Measurements from ENCODE around the gene AGAP3.

The AGAP3 gene

GRCh38 chr7:151146761-151147160 lies 60.5 kb downstream of the AGAP3 start:
- no peak for DNase-seq

DNA sequence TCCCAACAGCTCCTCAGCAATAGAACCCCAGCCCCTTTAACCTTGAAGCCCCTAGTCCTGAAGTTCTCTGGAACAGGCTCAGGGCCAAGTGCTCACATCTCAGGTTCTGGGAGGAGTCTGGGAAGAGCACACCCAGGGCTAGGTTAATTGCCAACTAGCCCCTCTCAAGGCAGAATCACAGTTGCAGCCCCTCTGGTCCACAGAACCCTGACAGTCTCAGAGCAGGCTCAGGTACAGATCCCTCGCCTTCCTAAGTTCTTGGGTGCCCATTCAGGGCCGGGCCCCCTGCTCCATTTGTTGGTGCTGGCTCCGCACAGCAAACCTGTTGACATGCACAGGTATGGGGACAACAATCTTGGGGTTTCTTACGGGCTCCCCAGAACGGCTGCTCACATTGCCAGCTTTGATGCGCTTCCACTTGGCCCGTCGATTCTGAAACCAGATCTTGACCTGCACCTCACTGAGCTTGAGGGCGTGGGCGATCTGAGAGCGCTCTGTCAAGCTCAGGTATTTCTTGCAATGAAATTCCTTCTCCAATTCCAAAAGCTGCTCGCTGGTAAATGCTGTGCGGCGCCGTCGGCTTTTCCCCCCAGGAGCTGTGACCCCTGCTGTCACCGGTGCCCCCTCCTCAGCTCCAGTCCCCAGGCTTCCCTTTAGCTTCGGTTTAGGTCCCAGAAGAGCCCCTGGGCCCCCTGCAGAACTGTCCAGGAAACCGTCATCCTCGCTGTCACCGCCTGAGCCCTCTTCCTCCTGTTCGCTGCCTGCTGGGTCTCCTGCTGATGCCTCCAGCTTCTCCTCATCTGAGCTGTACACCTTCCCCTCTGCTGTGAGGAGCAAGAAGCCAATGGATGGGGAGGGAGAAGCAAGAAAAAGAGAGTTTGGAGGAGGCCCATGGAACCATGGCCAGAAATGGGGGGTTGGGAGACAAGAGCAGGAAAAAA lies 62.3 kb downstream of the AGAP3 start:
- DNase-seq: no peak
- no peak for TF ChIP-seq GATA1 (IDR thresholded peaks at IDR 0.05; ENCODE audit: low read depth, low read length)
- TF ChIP-seq POLR2A (IDR thresholded peaks at IDR 0.05; ENCODE audit: low read length): no peak

More at GRCh38 chr7:151146761-151147160, 60.5 kb downstream of the AGAP3 start:
- TF ChIP-seq GATA1 (IDR thresholded peaks at IDR 0.05; ENCODE audit: low read depth, low read length): no peak

GRCh38 chr7:151150388-151150787 lies 64.1 kb downstream of the AGAP3 start:
- DNase-seq: no peak
- no peak for TF ChIP-seq POLR2A (IDR thresholded peaks at IDR 0.05; ENCODE audit: low read length)
- no peak for TF ChIP-seq GATA1 (IDR thresholded peaks at IDR 0.05; ENCODE audit: low read depth, low read length)

DNA sequence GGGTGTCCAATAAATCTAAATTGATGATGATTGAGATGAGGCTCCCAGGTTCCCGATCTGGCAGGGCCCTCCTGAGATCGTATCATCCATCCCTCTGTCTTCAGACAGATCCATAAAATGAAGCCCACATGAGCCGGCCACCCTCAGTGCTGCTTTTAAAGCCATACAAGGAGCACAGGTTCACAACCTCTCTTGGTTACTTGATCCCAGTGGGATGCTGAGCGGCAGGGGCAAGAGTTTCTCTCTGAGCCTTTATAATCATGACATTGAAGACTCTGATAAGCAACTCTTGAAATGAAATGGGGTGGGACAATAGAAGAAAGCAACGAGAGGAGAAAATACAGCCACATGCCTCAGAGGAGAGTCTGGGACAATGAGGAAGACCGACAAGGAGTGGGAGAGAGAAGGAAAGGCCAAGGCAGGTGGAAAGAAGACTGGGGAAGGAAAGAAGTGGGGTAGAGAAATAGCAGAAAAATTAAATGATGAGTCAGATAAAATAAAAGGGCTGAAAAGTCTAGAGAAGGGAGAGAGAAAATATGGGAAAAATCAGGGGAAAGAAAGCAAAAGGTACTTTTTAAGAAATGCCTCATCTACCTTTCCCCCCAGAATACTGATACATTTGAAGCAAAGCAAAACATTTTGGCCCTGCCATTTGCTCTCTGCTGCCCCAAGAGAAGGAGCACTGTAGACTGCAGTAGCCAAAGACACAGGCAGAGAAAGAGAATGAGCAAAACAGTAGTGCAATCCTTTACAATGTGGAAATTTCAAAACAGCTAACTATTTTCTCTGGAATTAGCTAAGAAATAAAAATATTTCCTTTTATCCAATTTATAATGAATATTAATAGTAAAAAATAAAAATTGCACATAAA lies 66.6 kb downstream of the AGAP3 start:
- DNase-seq: no peak
- no peak for TF ChIP-seq GATA1 (IDR thresholded peaks at IDR 0.05; ENCODE audit: low read depth, low read length)
- TF ChIP-seq POLR2A (IDR thresholded peaks at IDR 0.05; ENCODE audit: low read length): no peak

- DNase-seq: no peak
Measured at GRCh38 chr7:151157645-151158329, 71.5 kb downstream of the AGAP3 start.

DNA sequence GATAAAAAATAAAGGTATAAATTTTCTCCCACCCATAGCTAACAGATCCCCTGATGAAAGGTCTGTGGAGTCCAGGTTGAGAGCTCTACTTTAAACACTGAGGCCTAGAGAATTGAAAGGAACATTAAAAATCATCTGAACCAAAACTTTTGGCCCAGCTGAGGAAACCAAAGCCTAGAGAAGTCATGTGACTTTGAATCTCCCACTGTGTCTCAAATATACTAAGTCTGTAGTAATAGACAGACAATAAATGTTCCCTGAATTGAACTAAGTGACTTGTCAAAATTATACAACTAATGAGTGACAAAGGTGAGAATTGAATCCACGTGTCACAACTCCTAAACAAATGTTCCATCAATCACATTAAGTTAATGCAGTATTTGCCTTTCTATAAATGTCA lies 75.5 kb downstream of the AGAP3 start:
- no peak for DNase-seq
- TF ChIP-seq GATA1 (IDR thresholded peaks at IDR 0.05; ENCODE audit: low read depth, low read length) (no peak), POLR2A (IDR thresholded peaks at IDR 0.05; ENCODE audit: low read length) (no peak)

More at GRCh38 chr7:151157645-151158329, 71.5 kb downstream of the AGAP3 start:
- TF ChIP-seq GATA1 (IDR thresholded peaks at IDR 0.05; ENCODE audit: low read depth, low read length) (no peak), POLR2A (IDR thresholded peaks at IDR 0.05; ENCODE audit: low read length) (no peak)

- DNase-seq: no peak
- TF ChIP-seq GATA1 (IDR thresholded peaks at IDR 0.05; ENCODE audit: low read depth, low read length) (no peak), POLR2A (IDR thresholded peaks at IDR 0.05; ENCODE audit: low read length) (no peak)
Measured at GRCh38 chr7:151166629-151167196, 80.4 kb downstream of the AGAP3 start.

DNA sequence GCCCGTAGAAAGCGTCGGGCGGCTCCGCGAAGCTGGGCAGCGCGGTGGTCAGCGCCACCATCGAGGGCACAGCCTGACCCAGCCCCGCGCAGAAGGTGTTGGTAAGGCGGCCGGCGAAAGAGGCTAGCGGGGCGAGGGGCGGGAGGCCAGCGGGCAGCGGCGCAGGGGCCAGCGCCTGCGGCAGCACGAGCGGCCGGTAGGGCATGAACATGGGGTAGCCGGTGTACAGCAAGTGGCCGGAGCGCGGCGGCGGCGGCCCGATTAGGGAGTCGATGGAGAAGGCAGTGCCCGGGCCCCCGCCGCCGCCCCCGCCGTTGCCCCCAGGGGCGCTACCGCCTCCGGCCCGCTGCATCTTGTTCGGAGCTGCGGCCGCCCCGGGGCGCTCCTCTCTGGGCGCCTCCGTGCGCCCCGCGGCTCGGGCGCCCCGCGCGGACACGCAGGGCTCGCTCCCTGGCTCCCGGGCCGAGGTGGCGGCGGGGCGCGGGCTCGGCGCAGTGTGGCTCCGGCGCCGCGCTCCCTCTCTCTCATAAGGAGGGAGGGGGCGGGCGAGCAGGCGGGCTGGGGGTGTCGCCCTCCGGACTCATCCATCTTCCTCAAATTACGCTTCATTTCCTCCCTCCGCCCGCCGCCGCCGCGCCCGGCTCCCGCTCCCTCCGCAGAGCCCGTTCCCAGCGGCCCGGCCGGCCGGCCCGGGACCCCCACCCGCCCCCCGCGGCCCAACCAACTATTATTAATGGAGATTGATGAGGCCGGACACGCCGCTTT lies 81.1 kb downstream of the AGAP3 start, which contains the start of gene GBX1:
GBX1 (minus strand) TSS at position 498 of the 765 bp plus-strand sequence; CDS start at position 352, 146 bp downstream.
- no peak for DNase-seq
- TF ChIP-seq POLR2A (IDR thresholded peaks at IDR 0.05; ENCODE audit: low read length): no peak
- TF ChIP-seq GATA1 (IDR thresholded peaks at IDR 0.05; ENCODE audit: low read depth, low read length): no peak

GRCh38 chr7:151168003-151168786 lies 81.9 kb downstream of the AGAP3 start:
- no peak for TF ChIP-seq GATA1 (IDR thresholded peaks at IDR 0.05; ENCODE audit: low read depth, low read length)
- no peak for TF ChIP-seq POLR2A (IDR thresholded peaks at IDR 0.05; ENCODE audit: low read length)
- peak; percentile 64 to 71 for DNase-seq

- TF ChIP-seq POLR2A (IDR thresholded peaks at IDR 0.05; ENCODE audit: low read length) (no peak), GATA1 (IDR thresholded peaks at IDR 0.05; ENCODE audit: low read depth, low read length) (no peak)
- no peak for DNase-seq
Measured at GRCh38 chr7:151168787-151169162, 82.5 kb downstream of the AGAP3 start.

DNA sequence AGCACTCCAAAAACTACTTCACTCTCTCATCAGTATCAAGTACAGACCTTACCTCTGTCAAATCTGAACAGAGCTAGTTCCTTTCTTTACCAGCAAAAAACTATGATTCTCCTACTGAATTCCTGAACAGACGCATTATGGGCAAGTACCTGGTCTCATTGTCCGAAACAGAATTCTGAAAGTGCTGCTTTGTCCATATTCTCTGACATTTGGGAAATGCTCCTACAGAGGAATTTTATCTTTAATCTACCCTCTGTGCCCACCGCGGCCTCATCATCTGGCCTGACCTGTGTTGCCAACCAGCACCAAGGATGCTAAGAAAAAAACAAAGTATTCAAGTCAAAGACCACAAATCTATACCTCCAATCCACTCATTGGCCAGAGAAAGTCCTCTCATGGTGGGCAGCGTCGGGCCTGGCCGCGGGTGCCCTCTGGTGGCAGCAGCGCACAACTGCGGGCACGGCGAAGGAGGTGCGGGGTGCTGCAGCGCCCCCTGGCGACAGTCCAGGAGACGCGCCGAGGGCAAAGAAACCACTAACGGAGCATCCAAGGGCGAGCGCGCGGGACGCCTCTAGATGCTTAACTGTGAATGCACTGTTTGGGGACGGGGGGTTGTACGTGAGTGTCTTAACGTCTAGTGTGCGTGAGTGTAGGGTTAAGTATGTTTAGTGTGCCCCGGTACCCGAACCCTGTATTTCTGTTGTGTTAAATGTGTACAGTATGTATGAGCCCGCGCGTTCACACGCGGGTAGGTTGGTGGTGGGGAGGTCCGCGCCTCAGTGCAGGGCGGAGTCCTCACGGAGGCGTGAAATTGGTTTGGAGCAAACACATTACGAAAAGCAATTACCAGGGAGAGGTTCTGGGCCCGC lies 86.2 kb downstream of the AGAP3 start:
- TF ChIP-seq GATA1 (IDR thresholded peaks at IDR 0.05; ENCODE audit: low read depth, low read length) (no peak), POLR2A (IDR thresholded peaks at IDR 0.05; ENCODE audit: low read length) (no peak)
- peak; percentile 81 to 91 for DNase-seq

Measured in erythroblast (primary cell).